Measurements from ENCODE around the gene ADD3. TPM values are rescaled to one million over a fixed set of nuclear protein-coding genes. Genes with fewer than 3 reads are reported as not detected.

ADD3 gene
- total RNA-seq, 1 experiment from 2014 or later = 59.9 TPM

GRCh38 chr10:110110338-110110737, 102.6 kb downstream of the ADD3 start:
- Histone ChIP-seq H4K20me1 (ENCODE audit: control insufficient read depth, insufficient read depth, insufficient read length) (no peaks in the 10 kb centered on the region), H2BK12ac (ENCODE audit: insufficient read length, low read depth, low read length) (no peak overlapping the region), H3K4me1 (ENCODE audit: insufficient read depth, low read length) (no peaks in the 10 kb centered on the region), H3K56ac (ENCODE audit: insufficient read length, low read depth, low read length) (no peak overlapping the region), H3K14ac (ENCODE audit: insufficient read depth, low read length) (no peak overlapping the region), H4K8ac (replicated peaks; ENCODE audit: insufficient read length, low read depth, low read length) (no peak overlapping the region), H3K4me2 (ENCODE audit: insufficient read depth, insufficient read length, low read length) (no peak overlapping the region), H3K79me1 (ENCODE audit: insufficient read depth, low read depth, low read length, poor library complexity, severe bottlenecking) (no peaks in the 10 kb centered on the region), H3K18ac (ENCODE audit: insufficient read length, low read depth, low read length) (no peak overlapping the region), H3K27me3 (ENCODE audit: insufficient read depth, low read length) (no peaks in the 10 kb centered on the region), H2BK15ac (ENCODE audit: low read depth, low read length) (no peak overlapping the region), H3T11ph (ENCODE audit: low read length) (no peak overlapping the region), H3K27ac (ENCODE audit: insufficient read length, low read depth, low read length) (no peak overlapping the region), H4K91ac (ENCODE audit: insufficient read length, low read depth, low read length) (no peak overlapping the region), H2AK5ac (ENCODE audit: insufficient read length, low read length) (no peak overlapping the region), H4K5ac (ENCODE audit: insufficient read length, low read depth, low read length) (no peak overlapping the region), H2BK5ac (ENCODE audit: insufficient read length, low read length) (no peak overlapping the region), H2BK120ac (ENCODE audit: low read depth, low read length, poor library complexity, severe bottlenecking) (no peak overlapping the region), H3K23me2 (ENCODE audit: insufficient read length, low read depth, low read length, poor library complexity, severe bottlenecking) (no peaks in the 10 kb centered on the region), H2BK20ac (ENCODE audit: low read depth, low read length, poor library complexity, severe bottlenecking) (no peak overlapping the region), H3K4ac (ENCODE audit: low read depth, low read length) (no peak overlapping the region), H2AFZ (ENCODE audit: low read length) (no peak overlapping the region), H3K79me2 (ENCODE audit: insufficient read depth, low read length) (no peaks in the 10 kb centered on the region), H3K23ac (ENCODE audit: insufficient read length, low read depth, low read length) (no peak overlapping the region), H3K9ac (ENCODE audit: extremely low read depth, insufficient read length, low read length) (no peak overlapping the region), H3K9me3 (ENCODE audit: control insufficient read depth, low read depth, low read length) (no peaks in the 10 kb centered on the region)
- Mint-ChIP-seq H3K27me3 (ENCODE audit: low read depth) (no peaks in the 10 kb centered on the region), H3K4me3 (no peak overlapping the region), H3K36me3 (ENCODE audit: insufficient read depth in 1 of 3, low read depth in 3 of 3) (peaks cover 5 to 28% (median 25%) of the 10 kb centered on the region in 3 experiments; a peak in 6 of 7 replicates), H3K27ac (no peak overlapping the region), H3K4me1 (no peaks in the 10 kb centered on the region), H3K9me3 (no peaks in the 10 kb centered on the region)
- no CpG with 5 or more reads among the region's 3 CpGs for WGBS (ENCODE audit: extremely low coverage, insufficient read length, low lambda C conversion rate)
- DNase-seq = no peak
- TF ChIP-seq, protein P1, sequence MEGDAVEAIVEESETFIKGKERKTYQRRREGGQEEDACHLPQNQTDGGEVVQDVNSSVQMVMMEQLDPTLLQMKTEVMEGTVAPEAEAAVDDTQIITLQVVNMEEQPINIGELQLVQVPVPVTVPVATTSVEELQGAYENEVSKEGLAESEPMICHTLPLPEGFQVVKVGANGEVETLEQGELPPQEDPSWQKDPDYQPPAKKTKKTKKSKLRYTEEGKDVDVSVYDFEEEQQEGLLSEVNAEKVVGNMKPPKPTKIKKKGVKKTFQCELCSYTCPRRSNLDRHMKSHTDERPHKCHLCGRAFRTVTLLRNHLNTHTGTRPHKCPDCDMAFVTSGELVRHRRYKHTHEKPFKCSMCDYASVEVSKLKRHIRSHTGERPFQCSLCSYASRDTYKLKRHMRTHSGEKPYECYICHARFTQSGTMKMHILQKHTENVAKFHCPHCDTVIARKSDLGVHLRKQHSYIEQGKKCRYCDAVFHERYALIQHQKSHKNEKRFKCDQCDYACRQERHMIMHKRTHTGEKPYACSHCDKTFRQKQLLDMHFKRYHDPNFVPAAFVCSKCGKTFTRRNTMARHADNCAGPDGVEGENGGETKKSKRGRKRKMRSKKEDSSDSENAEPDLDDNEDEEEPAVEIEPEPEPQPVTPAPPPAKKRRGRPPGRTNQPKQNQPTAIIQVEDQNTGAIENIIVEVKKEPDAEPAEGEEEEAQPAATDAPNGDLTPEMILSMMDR (conservative IDR thresholded peaks at IDR 0.05) = no peak

All from H9 (cell line).